ENCODE measurements around the gene RNF121. TPM values are rescaled to one million over a fixed set of nuclear protein-coding genes. Genes with fewer than 3 reads are reported as not detected.
"Not testable (repeated sequence)": the region's sequence is repeated elsewhere in the genome, so short reads cannot be mapped to it uniquely, and the experiment has no call there.

The RNF121 gene
- 25.6 TPM for total RNA-seq

GRCh38 chr11:71928737-71929443 lies at the start of gene RNF121:
Gene RNF121, plus strand, starts transcription at chr11:71929046. Its CDS starts 16 bp downstream, at chr11:71929062.
- Histone ChIP-seq H3K9me3 (ENCODE audit: control insufficient read depth in 3 of 3, low read length in 3 of 3) (no peaks in the 10 kb centered on the region), H3K4me1 (ENCODE audit: control insufficient read depth in 3 of 3, insufficient read depth in 3 of 3, low read length in 3 of 3) (peaks cover 24 to 46% (median 41%) of the 10 kb centered on the region in 3 donors), H3K27ac (ENCODE audit: low read depth, low read length) (peak within 1 kb of the TSS; percentile 91), H3K9ac (ENCODE audit: low read depth in 1 of 3, low read length in 3 of 3) (peak within 1 kb of the TSS; percentile 85 to 99 (median 93)), H3K27me3 (ENCODE audit: control insufficient read depth in 3 of 3, insufficient read depth in 3 of 3, low read length in 3 of 3) (no peaks in the 10 kb centered on the region), H3K4me3 (ENCODE audit: low read length in 3 of 3) (peak within 1 kb of the TSS; percentile 97 to 100 (median 99)), H3K36me3 (ENCODE audit: control insufficient read depth in 3 of 3, insufficient read depth in 3 of 3, low read length in 3 of 3) (peaks cover 0 to 2% (median 0%) of the 10 kb centered on the region in 3 donors)

GRCh38 chr11:71885806-71886205 lies 43.0 kb upstream of the RNF121 start:
- H3K4me1 ChIP-seq (ENCODE audit: control insufficient read depth in 3 of 3, insufficient read depth in 3 of 3, low read length in 3 of 3); H3K4me3 ChIP-seq (ENCODE audit: low read length in 3 of 3); H3K36me3 ChIP-seq (ENCODE audit: control insufficient read depth in 3 of 3, insufficient read depth in 3 of 3, low read length in 3 of 3); H3K9me3 ChIP-seq (ENCODE audit: control insufficient read depth in 3 of 3, low read length in 3 of 3); H3K9ac ChIP-seq (ENCODE audit: low read depth in 1 of 3, low read length in 3 of 3); H3K27ac ChIP-seq (ENCODE audit: low read depth, low read length); H3K27me3 ChIP-seq (ENCODE audit: control insufficient read depth in 3 of 3, insufficient read depth in 3 of 3, low read length in 3 of 3): not testable (repeated sequence)

GRCh38 chr11:71888335-71889010 lies 40.4 kb upstream of the RNF121 start:
- not testable (repeated sequence) for H3K4me1 ChIP-seq (ENCODE audit: control insufficient read depth in 3 of 3, insufficient read depth in 3 of 3, low read length in 3 of 3); H3K9me3 ChIP-seq (ENCODE audit: control insufficient read depth in 3 of 3, low read length in 3 of 3); H3K9ac ChIP-seq (ENCODE audit: low read depth in 1 of 3, low read length in 3 of 3); H3K4me3 ChIP-seq (ENCODE audit: low read length in 3 of 3); H3K36me3 ChIP-seq (ENCODE audit: control insufficient read depth in 3 of 3, insufficient read depth in 3 of 3, low read length in 3 of 3); H3K27me3 ChIP-seq (ENCODE audit: control insufficient read depth in 3 of 3, insufficient read depth in 3 of 3, low read length in 3 of 3); H3K27ac ChIP-seq (ENCODE audit: low read depth, low read length)

- H3K27me3 ChIP-seq (ENCODE audit: control insufficient read depth in 3 of 3, insufficient read depth in 3 of 3, low read length in 3 of 3); H3K4me1 ChIP-seq (ENCODE audit: control insufficient read depth in 3 of 3, insufficient read depth in 3 of 3, low read length in 3 of 3); H3K4me3 ChIP-seq (ENCODE audit: low read length in 3 of 3); H3K36me3 ChIP-seq (ENCODE audit: control insufficient read depth in 3 of 3, insufficient read depth in 3 of 3, low read length in 3 of 3); H3K9ac ChIP-seq (ENCODE audit: low read depth in 1 of 3, low read length in 3 of 3); H3K27ac ChIP-seq (ENCODE audit: low read depth, low read length); H3K9me3 ChIP-seq (ENCODE audit: control insufficient read depth in 3 of 3, low read length in 3 of 3): not testable (repeated sequence)
Observed at GRCh38 chr11:71889181-71889872, 39.5 kb upstream of the RNF121 start.

- H3K27ac ChIP-seq (ENCODE audit: low read depth, low read length): no peak overlapping the region
- no peak overlapping the region for H3K4me3 ChIP-seq (ENCODE audit: low read length in 3 of 3)
- peaks cover 0 to 3% (median 0%) of the 10 kb centered on the region in 3 donors for H3K36me3 ChIP-seq (ENCODE audit: control insufficient read depth in 3 of 3, insufficient read depth in 3 of 3, low read length in 3 of 3)
- H3K9me3 ChIP-seq (ENCODE audit: control insufficient read depth in 3 of 3, low read length in 3 of 3): no peaks in the 10 kb centered on the region
- peaks cover 0 to 4% (median 3%) of the 10 kb centered on the region in 3 donors for H3K4me1 ChIP-seq (ENCODE audit: control insufficient read depth in 3 of 3, insufficient read depth in 3 of 3, low read length in 3 of 3)
- no peaks in the 10 kb centered on the region for H3K27me3 ChIP-seq (ENCODE audit: control insufficient read depth in 3 of 3, insufficient read depth in 3 of 3, low read length in 3 of 3)
- H3K9ac ChIP-seq (ENCODE audit: low read depth in 1 of 3, low read length in 3 of 3): no peak overlapping the region
Observed at GRCh38 chr11:71895961-71896360, 32.9 kb upstream of the RNF121 start.

GRCh38 chr11:71901137-71901536 lies 27.7 kb upstream of the RNF121 start:
- not testable (repeated sequence) for H3K27me3 ChIP-seq (ENCODE audit: control insufficient read depth in 3 of 3, insufficient read depth in 3 of 3, low read length in 3 of 3); H3K4me1 ChIP-seq (ENCODE audit: control insufficient read depth in 3 of 3, insufficient read depth in 3 of 3, low read length in 3 of 3); H3K4me3 ChIP-seq (ENCODE audit: low read length in 3 of 3); H3K36me3 ChIP-seq (ENCODE audit: control insufficient read depth in 3 of 3, insufficient read depth in 3 of 3, low read length in 3 of 3); H3K9me3 ChIP-seq (ENCODE audit: control insufficient read depth in 3 of 3, low read length in 3 of 3)
- Histone ChIP-seq H3K27ac (ENCODE audit: low read depth, low read length) (peak overlapping the region; percentile 80), H3K9ac (ENCODE audit: low read depth in 1 of 3, low read length in 3 of 3) (peak overlapping the region in 2 of 3 donors; percentile 33 to 38)

GRCh38 chr11:71908218-71908617 lies 20.6 kb upstream of the RNF121 start:
- Histone ChIP-seq H3K9ac (ENCODE audit: low read depth in 1 of 3, low read length in 3 of 3) (no peak overlapping the region), H3K4me1 (ENCODE audit: control insufficient read depth in 3 of 3, insufficient read depth in 3 of 3, low read length in 3 of 3) (no peaks in the 10 kb centered on the region), H3K36me3 (ENCODE audit: control insufficient read depth in 3 of 3, insufficient read depth in 3 of 3, low read length in 3 of 3) (peaks cover 0 to 6% (median 4%) of the 10 kb centered on the region in 3 donors), H3K27ac (ENCODE audit: low read depth, low read length) (no peak overlapping the region), H3K4me3 (ENCODE audit: low read length in 3 of 3) (no peak overlapping the region), H3K27me3 (ENCODE audit: control insufficient read depth in 3 of 3, insufficient read depth in 3 of 3, low read length in 3 of 3) (no peaks in the 10 kb centered on the region), H3K9me3 (ENCODE audit: control insufficient read depth in 3 of 3, low read length in 3 of 3) (no peaks in the 10 kb centered on the region)

GRCh38 chr11:71910775-71911174 lies 18.1 kb upstream of the RNF121 start:
- H3K27ac ChIP-seq (ENCODE audit: low read depth, low read length): not testable (repeated sequence)
- peaks cover 8 to 21% (median 17%) of the 10 kb centered on the region in 3 donors for H3K36me3 ChIP-seq (ENCODE audit: control insufficient read depth in 3 of 3, insufficient read depth in 3 of 3, low read length in 3 of 3)

GRCh38 chr11:71911321-71911985 lies 17.4 kb upstream of the RNF121 start:
- not testable (repeated sequence) for H3K9me3 ChIP-seq (ENCODE audit: control insufficient read depth in 3 of 3, low read length in 3 of 3); H3K4me1 ChIP-seq (ENCODE audit: control insufficient read depth in 3 of 3, insufficient read depth in 3 of 3, low read length in 3 of 3); H3K27me3 ChIP-seq (ENCODE audit: control insufficient read depth in 3 of 3, insufficient read depth in 3 of 3, low read length in 3 of 3); H3K27ac ChIP-seq (ENCODE audit: low read depth, low read length); H3K9ac ChIP-seq (ENCODE audit: low read depth in 1 of 3, low read length in 3 of 3); H3K4me3 ChIP-seq (ENCODE audit: low read length in 3 of 3)
- peaks cover 14 to 28% (median 19%) of the 10 kb centered on the region in 3 donors for H3K36me3 ChIP-seq (ENCODE audit: control insufficient read depth in 3 of 3, insufficient read depth in 3 of 3, low read length in 3 of 3)

More at GRCh38 chr11:71910775-71911174, 18.1 kb upstream of the RNF121 start:
- not testable (repeated sequence) for H3K9ac ChIP-seq (ENCODE audit: low read depth in 1 of 3, low read length in 3 of 3); H3K4me1 ChIP-seq (ENCODE audit: control insufficient read depth in 3 of 3, insufficient read depth in 3 of 3, low read length in 3 of 3); H3K27me3 ChIP-seq (ENCODE audit: control insufficient read depth in 3 of 3, insufficient read depth in 3 of 3, low read length in 3 of 3); H3K9me3 ChIP-seq (ENCODE audit: control insufficient read depth in 3 of 3, low read length in 3 of 3); H3K4me3 ChIP-seq (ENCODE audit: low read length in 3 of 3)
